ENCODE data around the gene NBEA.

NBEA gene

GRCh38 chr13:35496006-35496405 lies 553.9 kb downstream of the NBEA start:
- no peak for TF ChIP-seq NFIC (IDR thresholded peaks at IDR 0.05)
- no peak for TF ChIP-seq CREB1 (IDR thresholded peaks at IDR 0.05; ENCODE audit: low read depth)
- no peak for TF ChIP-seq REST (IDR thresholded peaks at IDR 0.05; ENCODE audit: low read depth)
- no peak for TF ChIP-seq TCF12 (IDR thresholded peaks at IDR 0.05; ENCODE audit: low read depth)
- TF ChIP-seq TEAD4 (IDR thresholded peaks at IDR 0.05), result no peak
- TF ChIP-seq, protein P1, sequence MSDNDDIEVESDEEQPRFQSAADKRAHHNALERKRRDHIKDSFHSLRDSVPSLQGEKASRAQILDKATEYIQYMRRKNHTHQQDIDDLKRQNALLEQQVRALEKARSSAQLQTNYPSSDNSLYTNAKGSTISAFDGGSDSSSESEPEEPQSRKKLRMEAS (IDR thresholded peaks at IDR 0.05), result no peak
- TF ChIP-seq EGR1 (IDR thresholded peaks at IDR 0.05), result no peak
- no peak for TF ChIP-seq YY1 (IDR thresholded peaks at IDR 0.05; ENCODE audit: low read depth)
- TF ChIP-seq CEBPB (IDR thresholded peaks at IDR 0.05), result no peak

DNA sequence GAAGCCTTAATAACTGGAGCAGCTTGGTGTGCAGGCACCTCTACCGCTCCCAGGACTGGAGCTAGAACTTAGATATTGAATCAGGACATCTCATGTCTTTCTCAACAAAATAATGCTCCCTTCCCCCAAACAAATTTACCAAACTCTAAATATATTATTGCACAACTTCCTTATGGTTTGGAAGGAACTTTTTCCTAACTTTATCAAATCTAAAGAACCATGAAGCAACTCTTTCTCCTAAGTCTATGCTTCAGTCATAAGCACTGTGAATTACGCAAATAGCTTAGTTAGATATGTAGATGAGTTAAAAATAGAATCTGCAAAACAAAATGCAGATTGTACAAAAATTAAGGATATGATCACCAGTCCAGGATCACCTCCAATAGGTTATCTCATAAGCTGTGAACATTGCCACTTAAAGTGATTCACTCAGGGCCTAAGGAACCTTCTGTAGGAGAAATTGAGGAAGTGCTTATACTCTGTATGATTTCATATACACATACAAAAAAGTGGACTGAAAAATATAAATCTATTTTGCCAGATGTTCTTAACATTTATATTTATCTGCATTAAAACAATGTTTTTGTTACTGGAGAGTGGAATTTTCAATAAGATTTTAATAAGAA lies 554.8 kb downstream of the NBEA start:
- TF ChIP-seq USF1 (IDR thresholded peaks at IDR 0.05), result no peak
- no peak for TF ChIP-seq TCF12 (IDR thresholded peaks at IDR 0.05; ENCODE audit: low read depth)
- TF ChIP-seq EP300 (IDR thresholded peaks at IDR 0.05; ENCODE audit: borderline replicate concordance), result no peak
- no peak for TF ChIP-seq ZBTB7A (IDR thresholded peaks at IDR 0.05; ENCODE audit: low read depth)
- TF ChIP-seq TEAD4 (IDR thresholded peaks at IDR 0.05), result no peak

- TF ChIP-seq FOXM1 (IDR thresholded peaks at IDR 0.05; ENCODE audit: borderline replicate concordance, low read depth) (no peak), ZBTB7A (IDR thresholded peaks at IDR 0.05; ENCODE audit: low read depth) (no peak), TAF1 (IDR thresholded peaks at IDR 0.05; ENCODE audit: low read depth) (no peak)
- TF ChIP-seq, protein P1 (IDR thresholded peaks at IDR 0.05), result no peak
These were observed 556.2 kb downstream of the NBEA start for GRCh38 chr13:35498231-35498630.

DNA sequence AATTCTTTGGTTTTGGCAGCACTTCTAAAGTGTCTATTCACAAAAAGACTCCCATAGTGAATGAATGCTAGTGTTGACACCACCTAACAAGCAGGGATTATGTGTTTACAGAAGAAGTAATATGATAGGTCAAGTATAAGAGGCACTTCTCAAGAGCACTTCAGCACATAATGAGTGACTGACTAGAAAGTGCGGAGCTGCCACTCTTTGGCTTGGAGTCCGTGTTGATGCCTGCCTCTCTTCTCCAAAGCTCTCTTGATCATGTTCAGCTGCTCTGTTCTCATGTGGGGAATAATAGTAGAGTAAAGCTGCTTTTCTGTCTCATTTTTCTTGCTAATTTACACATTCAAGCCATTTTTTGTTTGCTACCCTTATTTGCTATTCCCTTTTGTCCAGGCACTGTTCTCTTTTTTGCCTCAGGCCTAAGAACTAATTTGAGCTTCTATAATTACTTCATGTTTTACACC lies 557.2 kb downstream of the NBEA start:
- TF ChIP-seq RAD21 (IDR thresholded peaks at IDR 0.05; ENCODE audit: low read depth), result no peak
- no peak for TF ChIP-seq FOXM1 (IDR thresholded peaks at IDR 0.05; ENCODE audit: borderline replicate concordance, low read depth)
- no peak for TF ChIP-seq TCF12 (IDR thresholded peaks at IDR 0.05; ENCODE audit: low read depth)
- TF ChIP-seq CEBPB (IDR thresholded peaks at IDR 0.05), result no peak
- no peak for TF ChIP-seq REST (IDR thresholded peaks at IDR 0.05; ENCODE audit: low read depth)
- TF ChIP-seq, protein P1 (IDR thresholded peaks at IDR 0.05), result no peak
- no peak for TF ChIP-seq ZBTB7A (IDR thresholded peaks at IDR 0.05; ENCODE audit: low read depth)
- no peak for TF ChIP-seq TEAD4 (IDR thresholded peaks at IDR 0.05)
- no peak for TF ChIP-seq NFIC (IDR thresholded peaks at IDR 0.05)
- TF ChIP-seq USF1 (IDR thresholded peaks at IDR 0.05), result no peak
- no peak for TF ChIP-seq CREB1 (IDR thresholded peaks at IDR 0.05; ENCODE audit: low read depth)
- TF ChIP-seq EP300 (IDR thresholded peaks at IDR 0.05; ENCODE audit: borderline replicate concordance), result no peak
- TF ChIP-seq YY1 (IDR thresholded peaks at IDR 0.05; ENCODE audit: low read depth), result no peak
- TF ChIP-seq TAF1 (IDR thresholded peaks at IDR 0.05; ENCODE audit: low read depth), result no peak
- TF ChIP-seq EGR1 (IDR thresholded peaks at IDR 0.05), result no peak

DNA sequence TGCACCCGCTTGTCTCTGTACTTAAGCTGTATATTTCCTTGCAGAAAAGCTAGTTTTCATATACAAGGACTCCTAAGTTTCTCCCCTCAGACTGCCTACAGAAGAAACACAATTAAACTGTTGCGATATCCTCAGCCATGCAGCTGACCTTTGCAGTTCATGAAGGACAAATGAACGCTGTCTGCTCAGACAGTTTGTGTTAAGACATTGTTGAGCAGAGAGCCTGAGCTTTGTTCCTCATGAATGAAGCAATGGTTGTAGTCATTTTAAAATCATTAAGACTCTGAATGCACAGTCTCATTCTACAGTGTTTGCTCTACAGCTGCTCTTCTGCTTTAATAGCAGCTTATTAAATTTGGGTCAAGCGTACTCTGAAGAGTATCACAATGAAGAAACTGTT lies 557.6 kb downstream of the NBEA start:
- TF ChIP-seq NFIC (IDR thresholded peaks at IDR 0.05), result no peak
- no peak for TF ChIP-seq TEAD4 (IDR thresholded peaks at IDR 0.05)
- no peak for TF ChIP-seq EP300 (IDR thresholded peaks at IDR 0.05; ENCODE audit: borderline replicate concordance)
- TF ChIP-seq RAD21 (IDR thresholded peaks at IDR 0.05; ENCODE audit: low read depth), result no peak

- TF ChIP-seq ZBTB7A (IDR thresholded peaks at IDR 0.05; ENCODE audit: low read depth) (no peak), FOXM1 (IDR thresholded peaks at IDR 0.05; ENCODE audit: borderline replicate concordance, low read depth) (no peak), TAF1 (IDR thresholded peaks at IDR 0.05; ENCODE audit: low read depth) (no peak), NFIC (IDR thresholded peaks at IDR 0.05) (no peak), EGR1 (IDR thresholded peaks at IDR 0.05) (no peak), REST (IDR thresholded peaks at IDR 0.05; ENCODE audit: low read depth) (no peak), YY1 (IDR thresholded peaks at IDR 0.05; ENCODE audit: low read depth) (no peak), CEBPB (IDR thresholded peaks at IDR 0.05) (no peak), USF1 (IDR thresholded peaks at IDR 0.05) (no peak), CREB1 (IDR thresholded peaks at IDR 0.05; ENCODE audit: low read depth) (no peak), TEAD4 (IDR thresholded peaks at IDR 0.05) (no peak), TCF12 (IDR thresholded peaks at IDR 0.05; ENCODE audit: low read depth) (no peak), EP300 (IDR thresholded peaks at IDR 0.05; ENCODE audit: borderline replicate concordance) (no peak), RAD21 (IDR thresholded peaks at IDR 0.05; ENCODE audit: low read depth) (no peak)
- TF ChIP-seq, protein P1 (IDR thresholded peaks at IDR 0.05), result no peak
These were observed 558.1 kb downstream of the NBEA start for GRCh38 chr13:35500144-35500543.

Data from Ishikawa (cell line).